ENCODE data around the gene PTGR3. TPM values are rescaled to one million over a fixed set of nuclear protein-coding genes. Genes with fewer than 3 reads are reported as not detected.
"Not testable (repeated sequence)": the region's sequence is repeated elsewhere in the genome, so short reads cannot be mapped to it uniquely, and the experiment has no call there.

Gene PTGR3
- total RNA-seq, 3 donors from 2014 or later, result 47.6 to 61.4 (median 57.1) TPM

DNA sequence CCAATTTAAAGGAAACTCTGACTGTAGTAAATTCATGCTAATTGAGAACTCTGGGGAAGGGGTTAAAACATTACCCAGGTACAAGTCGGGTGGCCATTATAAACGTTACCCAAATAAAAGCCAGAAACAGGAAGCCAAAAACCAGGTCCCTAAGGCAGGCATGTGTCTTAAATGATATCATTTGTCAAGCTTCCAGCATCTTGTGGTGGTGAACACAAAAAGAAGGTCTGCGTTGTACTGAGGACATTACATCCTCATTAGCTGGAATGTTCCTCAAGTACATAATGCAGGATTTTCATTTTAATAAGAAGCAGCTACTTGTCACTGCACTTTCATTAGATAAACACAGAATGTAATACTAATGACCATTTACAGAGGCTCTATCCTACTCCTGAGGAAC lies 10.9 kb downstream of the PTGR3 start:
- Histone ChIP-seq H3K36me3 (ENCODE audit: low read depth) (no peaks in the 10 kb centered on the region), H3K9me3 (no peaks in the 10 kb centered on the region), H3K4me3 (no peak overlapping the region), H3K4me1 (ENCODE audit: low read depth) (no peaks in the 10 kb centered on the region)
- ATAC-seq (no peak), DNase-seq (no peak)
- TF ChIP-seq, protein P1, sequence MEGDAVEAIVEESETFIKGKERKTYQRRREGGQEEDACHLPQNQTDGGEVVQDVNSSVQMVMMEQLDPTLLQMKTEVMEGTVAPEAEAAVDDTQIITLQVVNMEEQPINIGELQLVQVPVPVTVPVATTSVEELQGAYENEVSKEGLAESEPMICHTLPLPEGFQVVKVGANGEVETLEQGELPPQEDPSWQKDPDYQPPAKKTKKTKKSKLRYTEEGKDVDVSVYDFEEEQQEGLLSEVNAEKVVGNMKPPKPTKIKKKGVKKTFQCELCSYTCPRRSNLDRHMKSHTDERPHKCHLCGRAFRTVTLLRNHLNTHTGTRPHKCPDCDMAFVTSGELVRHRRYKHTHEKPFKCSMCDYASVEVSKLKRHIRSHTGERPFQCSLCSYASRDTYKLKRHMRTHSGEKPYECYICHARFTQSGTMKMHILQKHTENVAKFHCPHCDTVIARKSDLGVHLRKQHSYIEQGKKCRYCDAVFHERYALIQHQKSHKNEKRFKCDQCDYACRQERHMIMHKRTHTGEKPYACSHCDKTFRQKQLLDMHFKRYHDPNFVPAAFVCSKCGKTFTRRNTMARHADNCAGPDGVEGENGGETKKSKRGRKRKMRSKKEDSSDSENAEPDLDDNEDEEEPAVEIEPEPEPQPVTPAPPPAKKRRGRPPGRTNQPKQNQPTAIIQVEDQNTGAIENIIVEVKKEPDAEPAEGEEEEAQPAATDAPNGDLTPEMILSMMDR (IDR thresholded peaks at IDR 0.05), result no peak
- intact Hi-C loops (cut with DNase I, micrococcal nuclease), result no loop called here

DNA sequence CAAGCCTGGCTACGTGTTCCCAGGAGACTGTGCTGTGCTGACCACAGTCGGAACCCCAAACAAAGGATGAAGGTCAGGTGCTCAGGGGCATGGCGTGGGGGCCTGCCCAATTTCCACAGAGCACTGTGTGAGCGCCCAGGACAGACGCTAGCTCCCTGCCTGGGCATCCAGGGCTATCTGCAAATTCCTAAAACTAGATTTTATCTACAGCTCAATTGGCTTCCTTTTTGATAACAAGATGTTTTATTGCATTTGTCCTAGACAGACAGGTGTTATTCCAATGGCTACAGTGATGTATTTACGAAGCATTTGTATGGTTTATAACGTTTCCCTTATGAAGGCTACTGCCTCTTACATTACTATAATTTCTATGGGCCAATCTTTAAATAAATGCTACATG lies 16.0 kb downstream of the PTGR3 start:
- no peak for ATAC-seq
- TF ChIP-seq, protein P1 (IDR thresholded peaks at IDR 0.05), result no peak

GRCh38 chr18:75189696-75190095 lies 19.2 kb downstream of the PTGR3 start:
- Histone ChIP-seq H3K9me3 (no peaks in the 10 kb centered on the region), H3K4me3 (no peak overlapping the region), H3K4me1 (ENCODE audit: low read depth) (no peaks in the 10 kb centered on the region), H3K36me3 (ENCODE audit: low read depth) (no peaks in the 10 kb centered on the region)
- TF ChIP-seq, protein P1 (IDR thresholded peaks at IDR 0.05), result no peak
- intact Hi-C loops (cut with DNase I, micrococcal nuclease), result no loop called here
- no peak for ATAC-seq
- no peak for DNase-seq

More for the DNA sequence above, 16.0 kb downstream of the PTGR3 start:
- intact Hi-C loops (cut with DNase I, micrococcal nuclease), result no loop called here
- H3K4me1 ChIP-seq (ENCODE audit: low read depth), result no peaks in the 10 kb centered on the region
- H3K4me3 ChIP-seq, result no peak overlapping the region
- H3K9me3 ChIP-seq, result no peaks in the 10 kb centered on the region
- no peaks in the 10 kb centered on the region for H3K36me3 ChIP-seq (ENCODE audit: low read depth)
- no peak for DNase-seq

DNA sequence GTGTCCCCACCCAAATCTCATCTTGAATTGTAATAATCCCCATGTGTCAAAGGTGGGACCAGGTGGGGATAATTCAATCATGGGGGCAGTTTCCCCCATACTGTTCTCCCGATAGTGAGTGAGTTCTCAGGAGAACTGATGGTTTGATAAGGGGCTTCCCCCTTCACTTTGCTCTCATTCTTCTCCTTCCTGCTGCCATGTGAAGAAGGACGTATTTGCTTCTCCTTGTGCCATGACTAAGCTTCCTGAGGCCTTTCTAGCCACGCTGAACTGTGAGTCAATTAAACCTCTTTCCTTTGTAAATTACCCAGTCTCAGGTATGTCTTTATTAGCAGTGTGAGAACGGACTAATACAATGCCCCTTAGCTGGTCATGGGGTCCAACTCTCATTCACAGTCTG lies 21.2 kb downstream of the PTGR3 start:
- DNase-seq; ATAC-seq; intact Hi-C loops (cut with DNase I, micrococcal nuclease): not testable (repeated sequence)

DNA sequence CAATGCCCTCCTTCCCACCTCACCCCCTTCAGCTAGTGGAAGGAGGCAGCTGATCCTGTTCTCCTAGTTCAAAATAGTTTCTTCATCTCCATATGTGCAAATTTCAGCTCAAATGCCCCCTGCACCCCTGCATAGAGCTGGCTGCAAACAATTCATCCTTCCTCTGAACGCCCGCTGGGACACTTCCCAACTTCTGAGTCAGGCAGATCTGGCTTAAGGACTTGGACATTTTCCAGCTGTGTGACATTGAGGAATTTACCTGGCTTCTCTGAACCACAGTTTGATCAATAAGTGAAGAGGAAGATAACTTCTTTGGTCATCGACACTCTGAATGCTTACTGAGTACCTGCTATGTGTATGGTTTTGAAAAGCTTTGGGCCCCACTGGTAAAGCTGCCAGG lies 23.5 kb downstream of the PTGR3 start:
- no peaks in the 10 kb centered on the region for H3K4me1 ChIP-seq (ENCODE audit: low read depth)
- H3K4me3 ChIP-seq, result no peak overlapping the region
- intact Hi-C loops (cut with DNase I, micrococcal nuclease), result no loop called here
- ATAC-seq (no peak), DNase-seq (no peak)
- no peaks in the 10 kb centered on the region for H3K36me3 ChIP-seq (ENCODE audit: low read depth)
- TF ChIP-seq, protein P1 (IDR thresholded peaks at IDR 0.05), result no peak
- no peaks in the 10 kb centered on the region for H3K9me3 ChIP-seq

More for the DNA sequence above, 21.2 kb downstream of the PTGR3 start:
- not testable (repeated sequence) for H3K9me3 ChIP-seq; H3K36me3 ChIP-seq (ENCODE audit: low read depth); H3K4me3 ChIP-seq; H3K4me1 ChIP-seq (ENCODE audit: low read depth)

GRCh38 chr18:75183973-75184493 lies 24.9 kb downstream of the PTGR3 start:
- ATAC-seq, result no peak
- Histone ChIP-seq H3K36me3 (ENCODE audit: low read depth) (no peaks in the 10 kb centered on the region), H3K9me3 (no peaks in the 10 kb centered on the region), H3K4me3 (no peak overlapping the region), H3K4me1 (ENCODE audit: low read depth) (no peaks in the 10 kb centered on the region)
- DNase-seq, result no peak
- TF ChIP-seq, protein P1 (IDR thresholded peaks at IDR 0.05), result no peak
- intact Hi-C loops (cut with DNase I, micrococcal nuclease), result no loop called here
